ENCODE results near the gene GPR75. TPM values are rescaled to one million over a fixed set of nuclear protein-coding genes. Genes with fewer than 3 reads are reported as not detected.
"Not testable (repeated sequence)": the region's sequence is repeated elsewhere in the genome, so short reads cannot be mapped to it uniquely, and the experiment has no call there.

The GPR75 gene
- total and polyA plus RNA-seq, 2 of the 8 experiments (the other 6 are each of a cell fraction or from before 2014, with no cell fraction given) = 3.5 to 4.3 TPM

DNA sequence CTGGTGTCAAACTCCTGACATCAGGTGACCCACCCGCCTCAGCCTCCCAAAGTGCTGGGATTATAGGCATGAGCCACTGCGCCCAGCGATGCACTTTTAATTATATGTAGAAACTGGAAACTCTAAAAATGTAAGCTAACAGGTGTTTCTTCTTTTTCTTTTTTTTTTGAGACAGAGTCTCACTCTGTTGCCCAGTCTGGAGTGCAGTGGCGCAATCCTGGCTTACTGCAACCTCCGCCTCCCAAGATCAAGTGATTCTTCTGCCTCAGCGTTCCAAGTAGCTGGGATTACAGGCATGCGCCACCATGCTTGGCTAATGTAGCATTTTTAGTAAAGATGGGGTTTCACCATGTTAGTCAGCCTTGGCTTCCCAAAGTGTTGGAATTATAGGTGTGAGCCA is 18.1 kb downstream of the GPR75 start:
- H4K8ac ChIP-seq (ENCODE audit: extremely low read depth, insufficient read depth, low read length); H3K36me3 ChIP-seq (ENCODE audit: control insufficient read depth in 2 of 4, insufficient read depth in 4 of 4, low read length in 3 of 4); H3K79me2 ChIP-seq (ENCODE audit: control insufficient read depth in 1 of 2, insufficient read depth in 2 of 2, low read length in 2 of 2); H3K9ac ChIP-seq (replicated peaks in 1 of 4; ENCODE audit: extremely low read depth in 1 of 4, low read depth in 3 of 4, low read length in 3 of 4); H3K23ac ChIP-seq (ENCODE audit: insufficient read length); H2BK20ac ChIP-seq (ENCODE audit: low read length); H3K18ac ChIP-seq (ENCODE audit: extremely low read depth, low read length); DNase-seq (ENCODE audit: low read depth in 1 of 2, low spot score in 2 of 2); H2BK12ac ChIP-seq (ENCODE audit: low read depth, low read length); H3K27ac ChIP-seq (ENCODE audit: low read depth, low read length); H3K79me1 ChIP-seq (ENCODE audit: low read depth, low read length); H3K23me2 ChIP-seq (ENCODE audit: low read depth, low read length); H2BK15ac ChIP-seq (ENCODE audit: low read length); H4K91ac ChIP-seq (replicated peaks; ENCODE audit: insufficient read length, low read length); H4K20me1 ChIP-seq (replicated peaks in 1 of 2; ENCODE audit: control insufficient read depth in 1 of 2, insufficient read depth in 2 of 2, low read length in 2 of 2); H2AK5ac ChIP-seq (ENCODE audit: low read depth, low read length); H2BK120ac ChIP-seq (replicated peaks; ENCODE audit: low read depth, low read length); H3K56ac ChIP-seq (replicated peaks; ENCODE audit: insufficient read length, low read depth, low read length); H3K27me3 ChIP-seq (replicated peaks in 1 of 4; ENCODE audit: control insufficient read depth in 3 of 4, extremely low read depth in 1 of 4, insufficient read depth in 3 of 4, low read length in 3 of 4); FAIRE-seq; H3K9me3 ChIP-seq (ENCODE audit: insufficient read depth in 2 of 2, low read depth in 1 of 2, low read length in 1 of 2); H3K4me1 ChIP-seq (replicated peaks in 1 of 4; ENCODE audit: control insufficient read depth in 3 of 4, insufficient read depth in 4 of 4, low read length in 3 of 4); H4K5ac ChIP-seq (ENCODE audit: insufficient read length, low read depth, low read length); H2BK5ac ChIP-seq (ENCODE audit: low read depth, low read length); H3K4me2 ChIP-seq (ENCODE audit: insufficient read depth in 1 of 2, low read depth in 2 of 2, low read length in 2 of 2); H3K14ac ChIP-seq (ENCODE audit: insufficient read length); H3K4ac ChIP-seq (replicated peaks; ENCODE audit: insufficient read length, low read depth, low read length); H3K4me3 ChIP-seq (ENCODE audit: extremely low read depth in 1 of 4, insufficient read depth in 2 of 4, low read depth in 3 of 4, low read length in 4 of 4); H2AFZ ChIP-seq (ENCODE audit: low read length): not testable (repeated sequence)
- POLR2A ChIA-PET (ENCODE audit: partially characterized antibody) = interaction anchor here (1.9 kb wide), 1 partner anchor 22 kb away, joined by 7 read pairs; no protein-coding TSS in a partner anchor
- CTCF ChIA-PET (ENCODE audit: partially characterized antibody) = interaction anchor here (0.6 kb wide), 1 partner anchor 1149 kb away, joined by 3 read pairs; no protein-coding TSS in a partner anchor
- 95% methylated on average over 7 of the region's 7 CpGs; no CpG with 5 or more reads in 1 of the 2 experiments for WGBS, 2 experiments (ENCODE audit: extremely low coverage in 1 of 2, insufficient coverage in 1 of 2, insufficient read length in 1 of 2, insufficient replicate concordance in 2 of 2, low coverage in 1 of 2, low lambda C conversion rate in 2 of 2, missing lambda C conversion rate in 1 of 2)

All from H1 (cell line).